Measurements from ENCODE around the gene AGAP1. TPM values are rescaled to one million over a fixed set of nuclear protein-coding genes. Genes with fewer than 3 reads are reported as not detected.
A peak's percentile ranks its signal among the peaks of the same experiment; 100 is the strongest.

Gene AGAP1
- total RNA-seq, 6 experiments from 2014 or later: 14.1 to 16.0 (median 15.1) TPM

GRCh38 chr2:235449568-235449967, 44.3 kb upstream of the AGAP1 start:
- Mint-ChIP-seq H3K27me3 (ENCODE audit: insufficient read depth) (peaks cover 3% of the 10 kb centered on the region; the same call in 1 of the 2 replicates), H3K4me1 (ENCODE audit: low read depth) (no peaks in the 10 kb centered on the region), H3K36me3 (ENCODE audit: low read depth) (no peaks in the 10 kb centered on the region), H3K27ac (no peak overlapping the region), H3K4me3 (no peak overlapping the region), H3K9me3 (no peaks in the 10 kb centered on the region)
- no peak for TF ChIP-seq CTCF (IDR thresholded peaks at IDR 0.05)
- no peak for DNase-seq

GRCh38 chr2:235453605-235454151, 40.2 kb upstream of the AGAP1 start:
- Mint-ChIP-seq H3K36me3 (ENCODE audit: low read depth) (no peaks in the 10 kb centered on the region), H3K9me3 (no peaks in the 10 kb centered on the region), H3K4me1 (ENCODE audit: low read depth) (peaks cover 1% of the 10 kb centered on the region; the same call in 1 of the 2 replicates), H3K27me3 (ENCODE audit: insufficient read depth) (peaks cover 3% of the 10 kb centered on the region; the same call in 1 of the 2 replicates), H3K4me3 (no peak overlapping the region), H3K27ac (no peak overlapping the region)
- TF ChIP-seq CTCF (IDR thresholded peaks at IDR 0.05): no peak
- no peak for DNase-seq

- Mint-ChIP-seq H3K9me3 (no peaks in the 10 kb centered on the region), H3K27ac (no peak overlapping the region), H3K27me3 (ENCODE audit: insufficient read depth) (peaks cover 14% of the 10 kb centered on the region), H3K4me1 (ENCODE audit: low read depth) (peaks cover 7% of the 10 kb centered on the region), H3K4me3 (no peak overlapping the region), H3K36me3 (ENCODE audit: low read depth) (no peaks in the 10 kb centered on the region)
- no peak for TF ChIP-seq CTCF (IDR thresholded peaks at IDR 0.05)
- DNase-seq: peak; percentile 2
Observed at GRCh38 chr2:235458839-235459273, 35.0 kb upstream of the AGAP1 start.

GRCh38 chr2:235460548-235461047, 33.2 kb upstream of the AGAP1 start:
- H3K36me3 Mint-ChIP-seq (ENCODE audit: low read depth): no peaks in the 10 kb centered on the region
- no peaks in the 10 kb centered on the region for H3K9me3 Mint-ChIP-seq
- no peak overlapping the region for H3K27ac Mint-ChIP-seq
- peaks cover 7% of the 10 kb centered on the region for H3K4me1 Mint-ChIP-seq (ENCODE audit: low read depth)
- H3K4me3 Mint-ChIP-seq: no peak overlapping the region
- H3K27me3 Mint-ChIP-seq (ENCODE audit: insufficient read depth): peaks cover 14% of the 10 kb centered on the region
- DNase-seq: no peak
- TF ChIP-seq CTCF (IDR thresholded peaks at IDR 0.05): no peak

- Mint-ChIP-seq H3K4me3 (no peak overlapping the region), H3K4me1 (ENCODE audit: low read depth) (peaks cover 7% of the 10 kb centered on the region), H3K9me3 (no peaks in the 10 kb centered on the region), H3K36me3 (ENCODE audit: low read depth) (no peaks in the 10 kb centered on the region), H3K27ac (no peak overlapping the region), H3K27me3 (ENCODE audit: insufficient read depth) (peaks cover 14% of the 10 kb centered on the region)
- DNase-seq: no peak
- no peak for TF ChIP-seq CTCF (IDR thresholded peaks at IDR 0.05)
Observed at GRCh38 chr2:235461763-235462414, 32.0 kb upstream of the AGAP1 start.

Measured in HFFc6 (cell line).